ENCODE measurements around the gene BEX2.
"Not testable (repeated sequence)": the region's sequence is repeated elsewhere in the genome, so short reads cannot be mapped to it uniquely, and the experiment has no call there.

The BEX2 gene

GRCh38 chrX:103310555-103311398, at the start of gene BEX2:
Gene BEX2, minus strand, starts transcription at chrX:103310990. Its CDS starts 1,014 bp downstream, at chrX:103309976.
- peak; percentile 0 for DNase-seq

- DNase-seq, result no peak
These were observed 49.3 kb upstream of the BEX2 start for GRCh38 chrX:103360092-103360491.

GRCh38 chrX:103359605-103360004, 48.8 kb upstream of the BEX2 start:
- DNase-seq, result not testable (repeated sequence)

- no peak for DNase-seq
These were observed 47.1 kb upstream of the BEX2 start for GRCh38 chrX:103357871-103358270.

GRCh38 chrX:103356858-103357257, 46.1 kb upstream of the BEX2 start:
- DNase-seq, result no peak

GRCh38 chrX:103356130-103356798, 45.5 kb upstream of the BEX2 start, which contains the start of gene TCEAL9:
Gene TCEAL9, plus strand, starts transcription at chrX:103356506. Its CDS starts 1,179 bp downstream, at chrX:103357685.
- DNase-seq, result peak; percentile 81

- DNase-seq, result no peak
These were observed 37.0 kb upstream of the BEX2 start for GRCh38 chrX:103347682-103348397.

GRCh38 chrX:103344606-103345005, 33.8 kb upstream of the BEX2 start:
- DNase-seq, result no peak

- peak; percentile 30 for DNase-seq
These were observed 32.3 kb upstream of the BEX2 start for GRCh38 chrX:103343105-103343504.

GRCh38 chrX:103338663-103339062, 27.9 kb upstream of the BEX2 start:
- DNase-seq, result no peak

- DNase-seq, result peak; percentile 15
These were observed 20.0 kb upstream of the BEX2 start for GRCh38 chrX:103330681-103331288.

GRCh38 chrX:103329991-103330390, 19.2 kb upstream of the BEX2 start, which contains the start of gene TCEAL7:
Gene TCEAL7, plus strand, starts transcription at chrX:103330239. Its CDS starts 1,165 bp downstream, at chrX:103331404.
- peak; percentile 28 for DNase-seq

GRCh38 chrX:103311399-103311780, 600 bp upstream of the BEX2 start:
- DNase-seq, result no peak

- DNase-seq, result no peak
These were observed 783 bp downstream of the BEX2 start for GRCh38 chrX:103309860-103310554.

- not testable (repeated sequence) for DNase-seq
These were observed 5.1 kb downstream of the BEX2 start for GRCh38 chrX:103305666-103306065.

- DNase-seq, result no peak
These were observed 6.1 kb downstream of the BEX2 start for GRCh38 chrX:103304705-103305104.

GRCh38 chrX:103293118-103293517, 17.7 kb downstream of the BEX2 start:
- DNase-seq, result no peak

- DNase-seq, result no peak
These were observed 31.2 kb downstream of the BEX2 start for GRCh38 chrX:103279624-103280023.

- DNase-seq, result no peak
These were observed 34.2 kb downstream of the BEX2 start, which contains the start of gene TCEAL5 for GRCh38 chrX:103276581-103277002. Gene TCEAL5, minus strand, starts transcription at chrX:103276750. Its CDS starts 2,187 bp downstream, at chrX:103274563.

- DNase-seq, result no peak
These were observed 34.7 kb downstream of the BEX2 start for GRCh38 chrX:103275947-103276567.

- DNase-seq, result no peak
These were observed 36.5 kb downstream of the BEX2 start for GRCh38 chrX:103274284-103274683.
